ENCODE results near the gene TBL1Y. TPM values are rescaled to one million over a fixed set of nuclear protein-coding genes. Genes with fewer than 3 reads are reported as not detected.
"Not testable (repeated sequence)": the region's sequence is repeated elsewhere in the genome, so short reads cannot be mapped to it uniquely, and the experiment has no call there.

The TBL1Y gene
- total RNA-seq, 1 experiment from 2014 or later, result not detected

DNA sequence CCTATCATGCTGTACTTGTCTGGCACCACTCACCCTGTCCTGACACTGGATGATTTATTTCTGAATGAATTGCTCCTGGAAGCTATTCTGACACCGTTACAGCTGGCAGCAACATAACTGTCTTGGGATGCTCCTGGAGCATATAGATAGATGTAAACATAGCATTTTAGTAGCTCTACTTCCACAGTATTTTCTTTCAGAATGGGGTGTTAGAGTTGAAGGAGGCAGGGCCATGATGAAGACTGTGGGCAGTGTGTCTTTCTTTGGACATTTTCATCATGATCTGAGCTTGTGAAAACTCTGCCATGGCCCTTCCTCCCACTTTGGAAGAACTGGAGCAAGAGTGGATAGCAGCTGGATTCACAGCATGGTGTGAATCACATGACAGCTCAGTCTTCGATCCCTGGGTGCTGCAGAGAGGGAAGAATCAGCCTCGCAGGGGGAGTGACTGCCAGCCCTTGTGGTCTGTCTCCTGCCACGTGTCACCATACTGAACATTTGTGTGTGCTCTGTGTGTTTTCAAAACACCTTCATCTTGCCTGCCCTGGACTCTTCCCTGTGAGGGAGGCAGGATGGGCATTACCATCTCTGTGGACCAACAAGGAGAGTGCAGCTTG, 61.9 kb downstream of the TBL1Y start:
- DNase-seq (ENCODE audit: low spot score), result no peak

DNA sequence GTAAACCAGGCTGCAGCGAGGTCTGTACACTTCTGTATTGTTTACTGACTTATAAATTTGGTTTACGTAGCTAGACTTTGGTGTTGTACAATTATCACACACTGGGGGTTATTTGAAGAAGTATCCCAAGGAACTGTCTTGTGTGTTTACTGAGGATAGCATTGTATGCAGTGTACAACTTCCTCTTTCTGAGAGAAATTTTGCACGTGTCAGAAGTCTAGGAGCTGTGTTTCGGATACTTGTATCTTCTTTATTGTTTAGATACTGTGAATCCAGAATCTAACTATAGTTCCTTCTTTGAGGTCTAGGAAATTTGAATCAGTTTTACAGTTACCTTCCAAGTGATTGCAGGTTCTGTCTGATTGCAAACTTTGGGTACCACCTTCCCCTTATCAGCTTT, 64.5 kb downstream of the TBL1Y start:
- DNase-seq (ENCODE audit: low spot score), result no peak

DNA sequence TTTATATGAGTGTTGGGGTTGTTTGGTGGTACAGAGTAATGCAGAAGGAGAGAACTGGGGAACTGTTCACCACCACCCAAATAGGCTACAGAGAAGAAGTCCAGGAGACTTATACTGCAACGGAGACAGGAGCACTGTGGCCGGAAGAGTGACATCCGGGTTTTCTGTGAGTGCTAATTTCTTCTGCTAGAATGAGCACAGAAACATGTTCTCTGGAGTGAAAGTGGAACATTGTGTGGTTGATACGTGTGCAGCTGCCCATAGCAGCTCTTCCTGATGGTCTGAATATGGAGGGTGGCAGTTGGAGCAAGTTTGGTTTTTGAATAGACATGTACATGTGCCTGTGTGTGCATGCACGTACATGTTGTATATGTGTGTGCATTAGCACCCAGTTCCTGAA, 67.3 kb downstream of the TBL1Y start:
- no peak for DNase-seq (ENCODE audit: low spot score)

DNA sequence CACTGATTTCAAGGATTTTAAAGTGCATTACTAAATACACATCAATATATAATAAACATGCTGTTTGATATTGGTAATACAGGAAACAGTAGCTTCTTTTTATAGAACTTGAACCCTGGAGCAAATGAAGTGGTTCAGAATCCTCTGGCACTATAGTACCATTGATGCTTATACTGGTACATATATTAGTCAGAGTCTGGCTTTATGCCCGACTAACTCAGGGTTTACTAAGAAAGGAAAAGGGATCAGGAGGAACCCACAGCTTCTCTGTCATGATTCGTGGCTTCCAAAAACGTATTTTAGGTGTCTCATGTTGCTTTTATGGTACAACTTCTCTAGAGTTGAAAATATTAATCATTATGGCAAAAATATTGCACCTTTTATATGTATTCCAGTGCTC, 72.7 kb downstream of the TBL1Y start:
- DNase-seq (ENCODE audit: low spot score), result no peak

DNA sequence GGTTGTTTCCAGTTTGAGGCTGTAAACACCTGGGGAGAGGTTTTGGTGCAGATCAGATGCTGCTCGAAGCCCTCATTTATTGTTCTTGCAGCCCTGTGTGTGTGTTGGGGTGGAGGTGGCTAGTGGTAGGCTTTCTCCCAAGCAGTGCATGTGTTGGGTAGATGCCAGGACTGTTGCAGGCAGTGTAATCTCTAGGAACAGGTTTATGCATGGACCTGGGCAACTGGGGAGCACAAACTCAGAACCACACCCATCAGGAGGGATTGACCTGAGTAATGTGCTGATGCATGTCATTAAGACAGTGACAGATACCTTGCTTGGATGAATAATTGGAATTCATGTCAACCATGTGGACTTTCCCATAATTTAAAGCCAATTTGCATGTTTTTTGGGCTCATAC, 77.3 kb downstream of the TBL1Y start:
- no peak for DNase-seq (ENCODE audit: low spot score)

DNA sequence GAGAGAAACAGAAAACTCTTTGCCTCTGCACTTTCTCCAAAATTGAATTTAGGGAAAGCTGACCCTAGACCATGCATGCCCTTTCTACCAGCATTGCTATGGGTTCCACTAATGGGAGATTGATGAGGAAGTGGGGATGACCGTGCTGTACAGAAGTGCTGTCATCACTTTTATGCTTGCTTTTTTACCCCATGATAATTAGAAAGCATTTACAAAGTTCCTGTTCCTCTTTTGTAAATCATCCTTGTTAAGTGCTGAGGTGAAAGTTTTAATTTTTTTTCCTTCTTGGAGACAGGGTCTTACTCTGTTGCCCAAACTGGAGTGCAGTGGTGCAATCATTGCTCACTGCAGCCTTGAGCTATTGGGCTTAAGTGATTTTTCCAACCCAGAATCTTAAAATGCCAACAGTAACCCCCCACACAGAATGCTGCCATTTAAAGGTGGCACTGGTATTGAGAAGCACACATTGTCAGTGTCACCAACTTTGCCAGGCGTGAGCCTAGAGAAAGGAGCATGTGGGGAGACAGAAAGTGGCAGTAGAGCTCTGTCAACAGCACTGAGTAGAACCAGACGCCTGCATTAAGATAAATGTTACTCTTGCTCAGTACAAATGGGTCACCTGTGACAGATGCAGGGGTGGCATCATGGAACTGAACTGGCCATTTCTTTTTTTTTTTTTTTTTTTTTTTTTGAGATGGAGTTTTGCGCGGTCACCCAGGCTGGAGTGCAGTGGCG, 79.6 kb downstream of the TBL1Y start:
- no peak for DNase-seq (ENCODE audit: low spot score)

DNA sequence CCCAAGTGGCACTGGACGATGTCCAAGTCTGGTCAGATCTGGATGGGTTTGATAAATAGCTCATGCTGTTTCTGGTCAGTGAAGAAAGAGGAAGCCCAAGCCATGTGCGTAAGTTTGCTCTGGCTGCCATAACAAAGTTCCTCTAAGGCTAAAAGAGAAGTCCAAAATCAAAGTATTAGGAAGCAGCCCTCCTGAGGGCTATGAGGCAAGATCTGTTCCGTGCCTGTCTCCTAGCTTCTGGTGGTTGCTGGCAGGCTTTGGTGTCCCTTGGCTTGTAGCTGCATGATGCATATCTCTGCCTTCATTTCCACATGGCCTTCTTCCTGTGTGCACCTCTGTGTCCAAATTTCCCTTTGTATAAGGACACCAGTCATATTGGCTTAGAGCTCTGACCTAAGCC, 81.5 kb downstream of the TBL1Y start:
- DNase-seq (ENCODE audit: low spot score), result no peak

DNA sequence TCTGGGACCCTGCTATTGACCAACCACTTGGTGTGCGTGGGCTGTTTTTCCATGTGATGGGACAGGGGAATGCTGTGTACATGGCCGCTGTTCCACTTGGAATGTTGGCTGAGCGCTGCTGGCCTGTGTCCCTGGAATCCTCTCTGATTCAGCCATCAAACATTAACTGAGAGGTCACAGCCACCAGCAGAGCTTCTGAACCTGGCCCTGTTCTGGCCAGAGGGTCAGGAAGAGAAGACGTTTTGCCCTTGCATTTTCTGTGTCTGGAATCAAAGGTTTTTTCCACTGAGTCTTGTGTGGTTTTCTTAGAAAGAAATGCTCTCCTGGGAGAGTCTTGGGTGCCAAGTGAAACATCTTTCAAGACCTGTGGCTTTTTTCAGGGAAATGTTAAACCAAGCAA, 85.5 kb downstream of the TBL1Y start:
- DNase-seq (ENCODE audit: low spot score), result no peak

DNA sequence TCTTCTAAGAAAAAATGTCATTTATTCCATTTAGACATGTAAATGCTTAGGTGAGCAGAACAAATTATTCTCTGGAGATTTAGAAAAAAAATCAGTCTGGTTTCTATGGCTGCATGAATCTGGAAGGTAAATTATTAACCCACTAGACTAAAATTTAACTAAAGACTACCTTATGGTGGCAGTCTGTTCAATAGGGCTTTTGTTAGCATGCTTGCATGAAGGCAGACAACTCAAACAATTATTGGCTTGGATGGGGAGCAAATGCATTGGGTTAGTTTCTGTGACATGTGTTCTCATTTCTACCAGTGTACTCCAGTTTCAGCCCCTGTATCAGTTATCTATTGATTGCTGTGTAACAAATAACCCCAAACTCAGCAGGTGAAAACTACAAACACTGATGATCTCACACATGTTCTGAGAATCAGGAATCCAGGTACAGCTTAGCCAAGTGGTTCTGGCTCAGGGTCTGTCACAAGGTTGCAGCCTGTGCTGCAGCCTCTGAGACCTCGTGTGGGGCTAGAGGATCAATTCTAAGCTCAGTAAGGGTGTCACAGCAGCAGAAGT, 87.1 kb downstream of the TBL1Y start:
- DNase-seq (ENCODE audit: low spot score), result no peak

DNA sequence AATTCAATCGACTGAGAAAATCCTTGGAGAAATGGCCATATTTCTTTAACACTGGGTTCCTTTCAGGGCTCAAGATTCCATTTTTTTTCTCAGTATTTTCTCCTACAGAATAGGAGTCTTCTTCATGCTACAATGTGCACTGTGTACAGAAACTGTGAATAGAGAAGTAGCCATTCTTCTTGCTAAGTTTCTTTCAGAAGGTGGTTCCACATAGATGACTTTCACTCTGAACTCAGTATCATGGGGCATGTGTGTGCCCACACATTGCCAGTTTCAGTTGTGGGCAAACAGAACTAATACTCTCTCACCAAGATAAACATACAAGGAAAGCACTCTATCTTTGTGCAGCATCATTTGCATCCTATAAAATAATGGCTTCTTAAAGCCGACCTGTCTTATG, 89.4 kb downstream of the TBL1Y start:
- no peak for DNase-seq (ENCODE audit: low spot score)

DNA sequence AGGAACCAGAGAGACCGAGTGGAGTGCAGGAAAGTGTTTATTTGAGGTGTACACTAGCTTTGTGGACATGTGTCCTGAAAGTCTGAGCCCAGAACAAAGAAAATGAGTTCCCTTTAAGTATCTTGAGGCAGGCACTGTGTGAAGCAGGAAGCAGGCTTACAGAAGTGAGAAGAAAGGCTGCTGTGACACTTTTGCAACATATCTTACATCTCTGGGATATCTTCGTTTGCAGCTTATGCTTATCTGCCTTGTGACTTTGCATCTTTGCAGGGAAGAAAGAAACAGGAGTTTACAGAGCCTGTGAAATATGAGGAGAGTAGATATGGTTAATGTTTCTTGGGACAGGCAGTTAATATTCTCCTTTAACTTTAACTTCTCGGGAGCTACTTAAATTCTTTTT, 92.1 kb downstream of the TBL1Y start:
- DNase-seq (ENCODE audit: low spot score), result no peak

DNA sequence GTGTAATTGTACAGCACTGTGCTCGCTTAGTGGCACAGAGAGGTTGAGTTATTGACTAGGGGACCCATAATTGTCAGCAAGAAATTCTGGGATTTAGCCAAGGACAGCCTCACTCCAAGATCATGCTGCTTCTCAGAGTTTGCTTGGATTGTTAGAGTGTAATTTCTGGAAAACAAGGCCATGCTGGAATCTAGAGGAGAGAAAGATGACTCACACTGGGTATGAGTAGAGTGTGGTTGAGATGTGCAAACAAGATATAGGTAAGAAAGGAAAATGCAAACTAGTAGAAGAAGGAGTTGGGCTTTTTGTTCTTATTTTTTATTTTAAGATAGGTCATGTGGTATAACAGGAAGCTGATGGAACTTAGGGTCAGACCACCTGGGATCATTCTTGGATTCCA, 97.4 kb downstream of the TBL1Y start:
- no peak for DNase-seq (ENCODE audit: low spot score)

DNA sequence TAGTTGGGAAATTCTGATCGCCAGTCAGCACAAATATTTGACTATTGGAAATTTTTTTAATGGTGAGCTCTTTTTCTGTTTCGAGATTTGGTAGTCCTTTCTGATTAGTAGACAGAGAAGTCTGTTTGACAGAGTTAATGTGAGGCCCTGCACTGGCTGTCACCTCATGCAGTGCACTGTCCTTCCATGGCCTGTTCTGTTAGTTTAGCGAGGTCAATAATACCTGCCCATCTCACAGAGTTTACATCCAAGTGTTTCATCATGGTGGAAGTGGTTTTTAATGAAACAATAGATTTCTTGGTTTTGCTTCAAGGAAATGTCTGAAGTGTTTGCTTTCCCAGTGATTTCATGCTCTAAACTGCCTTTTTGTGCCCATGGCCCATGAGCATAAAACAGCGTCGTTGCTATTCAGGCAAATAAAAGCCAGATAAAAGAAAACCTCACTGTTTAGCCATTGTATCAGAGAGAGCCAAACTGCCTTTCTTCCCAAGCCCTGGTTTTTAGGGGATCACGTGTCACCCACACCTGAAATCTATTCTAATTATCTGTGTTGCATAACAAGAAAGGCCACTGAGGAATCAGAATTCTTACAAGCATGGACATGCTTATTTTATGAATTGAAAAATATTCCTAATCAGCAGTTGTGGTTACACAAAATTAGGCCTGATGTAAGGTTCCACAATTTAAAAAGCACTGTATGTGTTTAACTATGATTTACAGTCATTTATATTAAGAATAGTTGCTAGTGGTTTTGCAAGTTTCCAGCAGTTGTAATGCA, 98.3 kb downstream of the TBL1Y start:
- DNase-seq (ENCODE audit: low spot score), result no peak

DNA sequence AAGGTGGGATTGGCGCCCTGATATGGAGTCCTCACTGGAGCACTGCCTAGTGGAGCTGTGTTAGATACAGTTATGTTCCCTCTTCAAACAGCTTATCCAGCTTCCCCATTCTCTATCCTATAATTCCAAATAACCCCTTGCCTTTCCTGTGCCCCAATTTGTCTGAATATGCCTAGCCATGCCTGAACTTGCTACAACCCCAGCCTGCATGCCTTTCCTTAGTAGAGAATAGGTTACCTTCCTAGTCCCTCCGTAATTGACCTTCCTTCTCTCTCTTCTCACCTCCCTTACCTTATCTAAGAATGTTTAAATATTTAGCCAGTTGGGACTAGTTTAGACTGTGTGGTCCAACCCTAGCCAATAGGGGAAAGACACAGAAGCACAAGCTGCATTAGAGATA, 102.6 kb downstream of the TBL1Y start:
- DNase-seq (ENCODE audit: low spot score), result no peak

DNA sequence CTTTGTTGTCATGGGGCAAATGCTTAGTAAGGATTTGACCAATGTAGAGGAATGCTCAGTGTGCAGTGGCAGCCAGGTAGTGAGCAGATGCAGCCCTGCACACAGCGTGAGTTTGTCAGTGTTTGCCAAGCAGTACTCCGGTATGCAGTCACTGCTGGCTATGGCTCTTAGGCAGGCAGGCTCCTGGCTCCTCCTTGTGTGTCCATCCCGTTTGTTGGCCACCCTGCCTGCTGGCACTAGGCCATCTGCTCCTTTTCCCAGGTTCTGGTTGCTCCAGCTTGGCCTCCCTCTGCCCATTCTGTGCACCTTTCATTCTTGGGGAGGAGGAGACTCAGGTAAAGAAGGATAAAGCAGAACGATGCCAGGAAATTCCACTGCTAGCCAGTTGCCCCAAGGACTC, 106.0 kb downstream of the TBL1Y start:
- no peak for DNase-seq (ENCODE audit: low spot score)

DNA sequence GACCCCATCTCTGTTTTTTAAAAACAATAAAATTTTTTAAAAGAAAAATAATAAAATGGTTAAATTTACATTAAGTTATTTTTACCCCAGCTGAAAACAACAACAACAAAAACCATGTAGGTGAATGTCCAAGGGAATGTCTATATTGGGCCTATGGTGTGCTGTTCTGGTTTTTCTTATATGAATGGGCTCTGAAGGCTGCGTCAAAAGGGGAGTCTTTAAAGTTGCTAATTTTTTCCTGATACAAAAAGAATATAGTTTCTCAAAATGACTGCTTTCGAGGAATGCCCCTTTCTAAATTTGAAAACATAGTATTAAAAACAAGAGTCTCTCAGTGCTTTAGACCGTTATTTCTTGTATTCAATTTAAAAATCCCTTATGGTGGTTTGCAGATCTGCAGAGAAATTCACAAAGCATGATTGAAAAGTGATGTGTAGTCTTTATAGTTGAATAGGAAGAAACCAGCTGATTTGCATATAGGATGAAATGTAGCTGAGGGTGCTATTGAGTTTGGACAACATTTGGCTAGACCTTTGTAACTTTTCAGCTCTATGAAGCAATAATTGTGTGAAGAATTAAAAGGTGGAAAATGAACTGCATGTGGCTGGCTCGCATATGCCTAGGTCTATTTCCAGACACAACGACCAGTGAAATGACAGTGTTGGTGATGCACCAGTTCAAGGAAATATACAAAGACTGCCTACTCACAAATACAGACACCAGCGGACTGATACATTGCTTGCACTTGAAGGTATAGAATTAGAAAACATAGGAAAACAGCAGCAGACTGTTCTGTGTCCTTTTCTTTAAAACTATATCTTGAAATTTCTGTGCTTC, 107.0 kb downstream of the TBL1Y start:
- no peak for DNase-seq (ENCODE audit: low spot score)

DNA sequence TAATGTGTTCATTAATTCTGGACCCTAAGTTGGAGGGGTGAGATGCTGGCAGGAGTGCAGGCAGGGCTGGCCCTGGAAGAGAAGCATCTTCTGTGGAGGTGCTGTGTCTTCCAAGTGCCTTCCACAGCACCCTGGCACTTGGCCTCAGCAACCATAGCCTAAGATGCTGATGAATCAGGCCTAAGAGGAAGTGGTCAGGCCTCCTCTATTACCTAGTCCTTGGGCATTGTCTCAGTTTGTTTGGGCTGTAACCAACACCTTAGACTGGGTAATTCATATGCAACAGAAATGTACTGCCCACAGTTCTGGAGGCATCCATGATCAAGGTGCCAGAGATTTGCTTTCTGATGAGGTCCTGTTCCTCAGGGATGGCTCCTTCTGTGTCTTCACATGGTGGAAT, 128.5 kb downstream of the TBL1Y start:
- no peak for DNase-seq (ENCODE audit: low spot score)

DNA sequence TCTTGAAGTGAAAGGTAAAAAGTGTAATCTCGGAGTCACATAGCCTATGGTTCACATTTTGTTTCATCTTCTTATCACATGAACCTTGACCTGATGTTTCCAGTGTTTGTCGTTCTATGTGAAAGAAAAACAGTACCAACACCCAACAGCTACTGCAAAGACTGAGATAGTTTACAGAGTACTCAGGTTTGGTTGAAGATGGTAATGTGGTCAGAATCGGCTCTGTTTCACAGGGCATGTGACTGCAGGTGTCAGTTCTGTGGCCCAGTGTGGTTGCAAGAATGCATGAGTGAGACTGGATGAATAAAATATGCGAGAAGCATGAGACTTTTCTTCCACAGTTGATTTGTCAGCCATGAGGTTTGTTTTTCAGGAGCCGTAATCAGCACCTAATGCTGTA, 130.2 kb downstream of the TBL1Y start:
- DNase-seq (ENCODE audit: low spot score), result no peak

DNA sequence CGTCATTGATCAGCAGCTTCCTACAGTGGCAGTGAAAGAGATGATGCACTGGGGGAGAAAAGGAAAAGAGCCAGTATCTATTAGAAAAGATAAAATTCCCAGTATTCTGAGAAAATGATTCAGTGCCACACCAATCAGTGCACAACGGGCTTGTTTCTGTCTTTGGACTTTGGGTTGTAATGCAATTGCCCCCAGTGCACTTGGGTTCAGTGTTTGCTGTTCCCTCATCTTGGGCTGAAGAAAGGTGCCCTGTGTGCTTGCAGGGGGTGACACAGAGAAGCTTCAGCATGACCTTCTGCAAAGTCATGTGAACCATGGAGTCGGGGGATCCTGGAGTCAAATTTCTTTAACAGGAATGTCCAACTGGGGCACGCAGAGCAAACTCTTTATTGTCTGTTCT, 131.5 kb downstream of the TBL1Y start:
- no peak for DNase-seq (ENCODE audit: low spot score)

DNA sequence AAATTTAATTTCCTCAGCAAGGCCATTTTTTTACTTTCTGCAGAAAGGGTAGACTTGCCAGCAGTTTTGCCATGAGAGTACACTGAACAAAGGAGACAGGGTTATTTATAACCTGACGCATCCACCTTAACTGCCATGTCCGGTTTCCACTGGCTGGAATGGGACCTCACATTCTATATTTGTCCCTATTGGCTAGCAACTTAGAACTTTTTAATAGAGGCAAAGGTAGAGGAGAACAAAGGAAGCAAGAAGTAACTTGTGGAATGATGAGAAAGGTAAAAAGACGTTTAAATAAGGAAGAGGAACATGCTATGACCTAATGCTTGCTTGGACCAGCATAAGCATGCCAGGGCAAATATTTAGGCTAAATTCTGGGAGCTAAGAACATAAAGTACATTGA, 142.0 kb downstream of the TBL1Y start:
- DNase-seq (ENCODE audit: low spot score), result not testable (repeated sequence)

DNA sequence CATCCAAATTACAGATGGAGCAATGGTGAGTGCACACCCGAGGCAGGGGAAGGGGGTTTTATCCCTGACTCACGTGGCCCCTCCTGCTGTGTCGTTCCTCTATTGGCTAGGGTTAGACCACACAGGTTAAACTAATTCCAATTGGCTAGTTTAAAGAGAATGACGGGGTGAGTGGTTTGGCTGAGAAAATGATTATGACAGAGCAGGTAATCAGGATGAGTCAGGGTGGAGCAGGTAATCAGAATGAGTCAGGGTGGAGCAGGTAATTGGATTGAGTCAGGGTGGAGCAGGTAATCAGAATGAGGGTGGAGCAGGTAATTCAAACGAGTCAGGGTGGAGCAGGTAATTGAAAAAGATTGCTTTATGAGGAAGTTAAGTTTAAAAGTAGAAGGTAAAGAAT, 146.4 kb downstream of the TBL1Y start:
- DNase-seq (ENCODE audit: low spot score), result no peak

DNA sequence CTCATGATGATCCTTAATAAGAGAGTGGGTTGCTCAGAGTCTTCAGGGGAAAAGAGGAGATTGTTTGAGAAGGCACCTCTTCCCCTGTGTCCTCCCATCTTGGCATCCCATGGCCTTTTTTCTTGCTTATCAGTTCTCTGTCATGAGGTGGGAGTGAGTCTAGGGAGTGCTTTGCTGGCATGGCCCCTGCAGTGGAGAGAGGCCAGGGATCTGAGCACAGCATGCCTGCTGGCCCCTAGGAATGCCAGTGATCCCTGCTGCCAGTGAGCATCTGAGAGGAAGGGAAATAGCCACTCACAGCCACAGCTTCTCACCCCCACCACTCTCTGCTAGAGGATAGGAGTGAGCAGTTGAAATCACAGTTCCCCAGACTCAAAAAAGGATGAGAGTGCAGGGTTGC, 168.2 kb downstream of the TBL1Y start:
- DNase-seq (ENCODE audit: low spot score), result no peak
